BJ (cell line): Measurements from ENCODE around the gene ZNF462. TPM values are rescaled to one million over a fixed set of nuclear protein-coding genes. Genes with fewer than 3 reads are reported as not detected.

Experiments used
- CTCF ChIA-PET: fragments of 350-600 bp; formaldehyde crosslinking; extraction: SDS; loops from one replicate; lab custom pipeline; 2021; ENCODE audit warnings: antibody characterized with exemption, inconsistent platforms; lab: Yijun Ruan, JAX
- POLR2A ChIA-PET: fragments of 300-600 bp; sonication (Branson Sonifier 250); formaldehyde crosslinking; extraction: SDS; loops from one replicate; lab custom pipeline; 2021; ENCODE audit warnings: antibody characterized with exemption; lab: Charles Lee
- DNase-seq: peaks from one replicate; pipeline ENCODE4 v3.0.0-alpha.2; 2011; ENCODE audit warnings: low read depth
- H3K27me3 ChIP-seq: 2 replicates; pipeline ENCODE4 v1.6.0; 2011; ENCODE audit warnings: low read length; ENCODE audit not compliant: control insufficient read depth, insufficient read depth
- H3K36me3 ChIP-seq: 2 replicates; pipeline ENCODE4 v1.5.1; 2011; ENCODE audit warnings: low read length; ENCODE audit not compliant: control insufficient read depth, insufficient read depth
- H3K4me3 ChIP-seq: 2 replicates; pipeline ENCODE4 v1.5.1; 2011; ENCODE audit warnings: low read depth, mild to moderate bottlenecking, control low read depth, low read length
- polyA plus RNA-seq: library from polyadenylated mRNA; depleted of rRNA; stranded (reverse); fragments of >200 nt; gene quantifications from 2 replicates; pipeline ENCODE4 v1.2.3, GENCODE V29; 2011
- TF ChIP-seq, protein P1 (sequence below): IDR thresholded peaks from 2 replicates; pipeline ENCODE4 v1.5.1; 2011; ENCODE audit warnings: low read depth, mild to moderate bottlenecking, control low read depth, inconsistent platforms, low read length, moderate library complexity; ENCODE audit not compliant: insufficient read depth

The ZNF462 gene
- polyA plus RNA-seq, 1 experiment, result 3.5 TPM

DNA sequence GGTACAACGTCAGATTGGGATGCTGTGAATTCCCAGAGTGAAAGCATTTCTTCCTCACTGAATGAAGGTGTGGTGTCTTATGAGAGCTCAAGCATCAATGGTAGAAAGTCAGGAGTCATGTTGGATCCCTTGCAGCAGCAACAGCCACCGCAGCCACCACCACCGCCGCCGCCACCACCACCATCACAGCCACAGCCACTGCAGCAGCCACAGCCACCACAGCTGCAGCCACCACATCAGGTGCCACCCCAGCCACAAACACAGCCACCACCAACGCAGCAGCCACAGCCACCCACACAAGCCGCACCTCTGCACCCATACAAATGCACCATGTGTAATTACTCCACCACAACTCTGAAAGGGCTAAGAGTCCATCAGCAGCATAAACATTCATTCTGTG is 62.4 kb downstream of the ZNF462 start:
- Histone ChIP-seq H3K4me3 (no peak overlapping the region), H3K27me3 (no peaks in the 10 kb centered on the region), H3K36me3 (peaks cover 7% of the 10 kb centered on the region)
- TF ChIP-seq, protein P1, sequence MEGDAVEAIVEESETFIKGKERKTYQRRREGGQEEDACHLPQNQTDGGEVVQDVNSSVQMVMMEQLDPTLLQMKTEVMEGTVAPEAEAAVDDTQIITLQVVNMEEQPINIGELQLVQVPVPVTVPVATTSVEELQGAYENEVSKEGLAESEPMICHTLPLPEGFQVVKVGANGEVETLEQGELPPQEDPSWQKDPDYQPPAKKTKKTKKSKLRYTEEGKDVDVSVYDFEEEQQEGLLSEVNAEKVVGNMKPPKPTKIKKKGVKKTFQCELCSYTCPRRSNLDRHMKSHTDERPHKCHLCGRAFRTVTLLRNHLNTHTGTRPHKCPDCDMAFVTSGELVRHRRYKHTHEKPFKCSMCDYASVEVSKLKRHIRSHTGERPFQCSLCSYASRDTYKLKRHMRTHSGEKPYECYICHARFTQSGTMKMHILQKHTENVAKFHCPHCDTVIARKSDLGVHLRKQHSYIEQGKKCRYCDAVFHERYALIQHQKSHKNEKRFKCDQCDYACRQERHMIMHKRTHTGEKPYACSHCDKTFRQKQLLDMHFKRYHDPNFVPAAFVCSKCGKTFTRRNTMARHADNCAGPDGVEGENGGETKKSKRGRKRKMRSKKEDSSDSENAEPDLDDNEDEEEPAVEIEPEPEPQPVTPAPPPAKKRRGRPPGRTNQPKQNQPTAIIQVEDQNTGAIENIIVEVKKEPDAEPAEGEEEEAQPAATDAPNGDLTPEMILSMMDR, result no peak
- DNase-seq, result no peak
- ChIA-PET POLR2A (no interaction called here), CTCF (no interaction called here)

DNA sequence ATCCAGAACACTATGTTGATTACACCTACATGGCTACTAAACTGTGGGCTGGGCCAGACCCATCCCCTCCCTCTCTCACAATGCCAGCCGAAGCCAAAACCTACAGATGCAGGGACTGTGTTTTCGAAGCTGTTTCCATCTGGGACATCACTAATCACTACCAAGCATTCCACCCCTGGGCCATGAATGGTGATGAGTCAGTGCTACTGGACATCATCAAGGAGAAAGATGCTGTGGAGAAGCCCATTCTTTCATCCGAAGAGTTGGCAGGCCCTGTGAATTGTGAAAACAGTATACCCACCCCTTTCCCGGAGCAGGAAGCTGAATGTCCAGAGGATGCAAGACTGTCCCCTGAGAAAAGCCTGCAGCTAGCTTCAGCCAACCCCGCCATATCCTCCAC is 65.0 kb downstream of the ZNF462 start:
- H3K27me3 ChIP-seq, result no peaks in the 10 kb centered on the region
- TF ChIP-seq, protein P1, result no peak
- no peak overlapping the region for H3K4me3 ChIP-seq
- ChIA-PET CTCF (interaction anchor here (1.0 kb wide), 1 partner anchor 40 kb away, joined by 3 read pairs; no protein-coding TSS in a partner anchor), POLR2A (no interaction called here)
- H3K36me3 ChIP-seq, result peaks cover 9% of the 10 kb centered on the region
- no peak for DNase-seq

DNA sequence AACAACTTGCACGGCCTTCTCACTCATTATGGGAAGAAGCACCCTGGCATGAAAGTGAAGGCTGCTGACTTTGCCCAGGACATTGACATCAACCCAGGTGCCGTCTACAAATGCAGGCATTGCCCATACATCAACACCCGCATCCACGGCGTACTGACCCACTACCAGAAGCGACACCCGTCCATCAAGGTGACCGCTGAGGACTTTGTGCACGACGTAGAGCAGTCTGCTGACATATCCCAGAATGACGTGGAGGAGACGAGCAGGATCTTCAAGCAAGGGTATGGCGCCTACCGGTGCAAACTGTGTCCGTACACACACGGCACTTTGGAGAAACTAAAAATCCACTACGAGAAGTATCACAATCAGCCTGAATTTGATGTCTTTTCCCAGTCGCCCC is 65.4 kb downstream of the ZNF462 start:
- TF ChIP-seq, protein P1, result no peak
- POLR2A ChIA-PET, result no interaction called here
- H3K27me3 ChIP-seq, result no peaks in the 10 kb centered on the region
- CTCF ChIA-PET, result interaction anchor here (1.0 kb wide), 1 partner anchor 40 kb away, joined by 3 read pairs; no protein-coding TSS in a partner anchor
- H3K36me3 ChIP-seq, result peaks cover 9% of the 10 kb centered on the region
- DNase-seq, result no peak
- no peak overlapping the region for H3K4me3 ChIP-seq

DNA sequence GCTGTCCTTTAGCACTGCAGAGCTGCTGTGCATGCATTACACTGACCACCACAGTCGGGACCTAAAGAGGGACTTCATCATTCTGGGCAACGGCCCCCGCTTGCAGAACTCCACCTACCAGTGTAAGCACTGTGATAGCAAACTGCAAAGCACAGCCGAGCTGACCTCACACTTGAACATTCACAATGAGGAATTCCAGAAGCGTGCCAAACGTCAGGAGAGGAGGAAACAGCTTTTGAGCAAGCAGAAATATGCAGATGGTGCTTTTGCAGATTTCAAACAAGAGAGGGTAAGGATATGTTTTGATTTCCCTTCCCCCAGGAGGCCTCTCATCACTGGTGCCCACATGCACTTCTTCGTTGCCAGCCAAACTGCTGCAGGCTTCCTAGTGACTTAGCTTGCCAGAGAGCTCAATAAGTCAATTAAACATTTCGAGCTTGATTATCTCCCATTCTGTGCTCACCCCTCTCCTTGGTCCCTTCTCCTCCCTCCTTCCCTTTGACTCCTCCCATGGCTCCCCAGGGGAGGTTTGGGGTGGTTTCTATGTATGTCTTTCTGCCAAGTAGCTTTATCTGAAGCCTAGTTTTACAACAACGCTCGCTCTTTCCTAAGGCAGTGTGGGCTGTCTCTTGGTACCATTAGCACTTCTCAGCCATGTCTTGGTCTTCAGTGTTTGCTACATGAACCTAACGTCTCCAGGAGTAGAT is 66.7 kb downstream of the ZNF462 start:
- TF ChIP-seq, protein P1, result no peak
- POLR2A ChIA-PET, result no interaction called here
- Histone ChIP-seq H3K27me3 (no peaks in the 10 kb centered on the region), H3K4me3 (no peak overlapping the region), H3K36me3 (peaks cover 6% of the 10 kb centered on the region)
- CTCF ChIA-PET, result interaction anchor here (1.4 kb wide), 1 partner anchor 11 kb away, joined by 5 read pairs; no protein-coding TSS in a partner anchor
- DNase-seq, result no peak

DNA sequence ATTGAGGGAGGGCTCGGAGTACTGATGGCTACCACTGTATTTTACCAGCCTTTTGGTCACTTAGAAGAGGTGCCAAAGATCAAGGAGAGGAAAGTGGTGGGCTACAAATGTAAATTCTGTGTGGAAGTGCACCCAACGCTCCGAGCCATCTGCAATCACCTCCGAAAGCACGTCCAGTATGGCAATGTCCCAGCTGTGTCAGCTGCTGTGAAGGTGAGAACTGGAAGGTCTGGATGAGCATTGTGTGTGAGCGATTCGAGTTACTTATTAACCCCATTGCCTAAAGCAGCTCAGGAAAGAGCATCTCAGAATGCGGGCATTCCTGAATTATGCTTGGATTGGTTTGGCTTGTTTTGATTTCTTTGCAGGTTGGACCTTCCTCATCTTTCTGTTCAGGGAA is 67.5 kb downstream of the ZNF462 start:
- no peaks in the 10 kb centered on the region for H3K27me3 ChIP-seq
- peaks cover 6% of the 10 kb centered on the region for H3K36me3 ChIP-seq
- no peak overlapping the region for H3K4me3 ChIP-seq
- DNase-seq, result no peak
- ChIA-PET CTCF (interaction anchor here (1.0 to 1.4 kb wide), 2 partner anchors 9 to 10 kb away, joined by 4 to 5 read pairs; no protein-coding TSS in a partner anchor), POLR2A (no interaction called here)
- TF ChIP-seq, protein P1, result no peak
